ENCODE results near the gene ANKS1B.

DNA sequence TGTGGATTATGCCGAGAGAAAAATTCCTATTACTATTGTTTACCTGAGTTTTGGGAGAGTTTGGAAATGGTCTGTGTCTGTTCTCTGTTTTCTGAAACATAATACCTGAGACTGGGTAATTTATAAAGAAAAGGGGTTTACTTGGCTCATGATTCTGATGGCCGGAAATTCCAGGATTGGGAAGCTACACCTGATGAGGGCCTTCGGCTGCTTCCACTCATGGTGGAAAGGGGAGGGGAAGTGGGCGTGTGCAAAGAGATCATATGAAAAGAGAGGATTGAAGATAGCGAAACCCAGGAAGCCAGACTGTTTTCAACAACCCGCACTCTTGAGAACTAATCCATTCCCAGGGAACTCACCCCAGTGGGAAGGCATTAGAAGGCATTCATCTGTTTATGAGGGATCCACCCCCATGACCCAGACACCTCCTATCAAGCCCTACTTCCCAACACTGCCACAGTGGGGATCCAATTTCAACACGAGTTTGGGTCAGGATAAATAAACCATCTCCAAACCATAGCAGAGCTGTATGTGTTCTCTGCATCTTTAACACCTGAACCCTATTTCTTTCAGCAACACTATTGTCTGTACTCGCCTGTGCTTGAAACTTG lies 1288.6 kb downstream of the ANKS1B start:
- TF ChIP-seq YY1 (IDR thresholded peaks at IDR 0.05) (no peak), TAF1 (conservative IDR thresholded peaks at IDR 0.05) (no peak), GABPA (IDR thresholded peaks at IDR 0.05 in 1 of 2, conservative IDR thresholded peaks at IDR 0.05 in 1 of 2) (no peak), JUND (IDR thresholded peaks at IDR 0.05) (no peak), SP1 (IDR thresholded peaks at IDR 0.05) (no peak), NR2F2 (IDR thresholded peaks at IDR 0.05) (no peak), RAD21 (IDR thresholded peaks at IDR 0.05) (no peak)
- TF ChIP-seq, protein P1, sequence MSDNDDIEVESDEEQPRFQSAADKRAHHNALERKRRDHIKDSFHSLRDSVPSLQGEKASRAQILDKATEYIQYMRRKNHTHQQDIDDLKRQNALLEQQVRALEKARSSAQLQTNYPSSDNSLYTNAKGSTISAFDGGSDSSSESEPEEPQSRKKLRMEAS (IDR thresholded peaks at IDR 0.05), result no peak
- TF ChIP-seq, protein P2, sequence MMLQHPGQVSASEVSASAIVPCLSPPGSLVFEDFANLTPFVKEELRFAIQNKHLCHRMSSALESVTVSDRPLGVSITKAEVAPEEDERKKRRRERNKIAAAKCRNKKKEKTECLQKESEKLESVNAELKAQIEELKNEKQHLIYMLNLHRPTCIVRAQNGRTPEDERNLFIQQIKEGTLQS (IDR thresholded peaks at IDR 0.05), result no peak
- TF ChIP-seq, protein P3, sequence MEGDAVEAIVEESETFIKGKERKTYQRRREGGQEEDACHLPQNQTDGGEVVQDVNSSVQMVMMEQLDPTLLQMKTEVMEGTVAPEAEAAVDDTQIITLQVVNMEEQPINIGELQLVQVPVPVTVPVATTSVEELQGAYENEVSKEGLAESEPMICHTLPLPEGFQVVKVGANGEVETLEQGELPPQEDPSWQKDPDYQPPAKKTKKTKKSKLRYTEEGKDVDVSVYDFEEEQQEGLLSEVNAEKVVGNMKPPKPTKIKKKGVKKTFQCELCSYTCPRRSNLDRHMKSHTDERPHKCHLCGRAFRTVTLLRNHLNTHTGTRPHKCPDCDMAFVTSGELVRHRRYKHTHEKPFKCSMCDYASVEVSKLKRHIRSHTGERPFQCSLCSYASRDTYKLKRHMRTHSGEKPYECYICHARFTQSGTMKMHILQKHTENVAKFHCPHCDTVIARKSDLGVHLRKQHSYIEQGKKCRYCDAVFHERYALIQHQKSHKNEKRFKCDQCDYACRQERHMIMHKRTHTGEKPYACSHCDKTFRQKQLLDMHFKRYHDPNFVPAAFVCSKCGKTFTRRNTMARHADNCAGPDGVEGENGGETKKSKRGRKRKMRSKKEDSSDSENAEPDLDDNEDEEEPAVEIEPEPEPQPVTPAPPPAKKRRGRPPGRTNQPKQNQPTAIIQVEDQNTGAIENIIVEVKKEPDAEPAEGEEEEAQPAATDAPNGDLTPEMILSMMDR (IDR thresholded peaks at IDR 0.05; ENCODE audit: low read depth, low read length, missing input control), result no peak
- TF ChIP-seq, protein P4, sequence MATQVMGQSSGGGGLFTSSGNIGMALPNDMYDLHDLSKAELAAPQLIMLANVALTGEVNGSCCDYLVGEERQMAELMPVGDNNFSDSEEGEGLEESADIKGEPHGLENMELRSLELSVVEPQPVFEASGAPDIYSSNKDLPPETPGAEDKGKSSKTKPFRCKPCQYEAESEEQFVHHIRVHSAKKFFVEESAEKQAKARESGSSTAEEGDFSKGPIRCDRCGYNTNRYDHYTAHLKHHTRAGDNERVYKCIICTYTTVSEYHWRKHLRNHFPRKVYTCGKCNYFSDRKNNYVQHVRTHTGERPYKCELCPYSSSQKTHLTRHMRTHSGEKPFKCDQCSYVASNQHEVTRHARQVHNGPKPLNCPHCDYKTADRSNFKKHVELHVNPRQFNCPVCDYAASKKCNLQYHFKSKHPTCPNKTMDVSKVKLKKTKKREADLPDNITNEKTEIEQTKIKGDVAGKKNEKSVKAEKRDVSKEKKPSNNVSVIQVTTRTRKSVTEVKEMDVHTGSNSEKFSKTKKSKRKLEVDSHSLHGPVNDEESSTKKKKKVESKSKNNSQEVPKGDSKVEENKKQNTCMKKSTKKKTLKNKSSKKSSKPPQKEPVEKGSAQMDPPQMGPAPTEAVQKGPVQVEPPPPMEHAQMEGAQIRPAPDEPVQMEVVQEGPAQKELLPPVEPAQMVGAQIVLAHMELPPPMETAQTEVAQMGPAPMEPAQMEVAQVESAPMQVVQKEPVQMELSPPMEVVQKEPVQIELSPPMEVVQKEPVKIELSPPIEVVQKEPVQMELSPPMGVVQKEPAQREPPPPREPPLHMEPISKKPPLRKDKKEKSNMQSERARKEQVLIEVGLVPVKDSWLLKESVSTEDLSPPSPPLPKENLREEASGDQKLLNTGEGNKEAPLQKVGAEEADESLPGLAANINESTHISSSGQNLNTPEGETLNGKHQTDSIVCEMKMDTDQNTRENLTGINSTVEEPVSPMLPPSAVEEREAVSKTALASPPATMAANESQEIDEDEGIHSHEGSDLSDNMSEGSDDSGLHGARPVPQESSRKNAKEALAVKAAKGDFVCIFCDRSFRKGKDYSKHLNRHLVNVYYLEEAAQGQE (IDR thresholded peaks at IDR 0.05), result no peak
- TF ChIP-seq, protein P5, sequence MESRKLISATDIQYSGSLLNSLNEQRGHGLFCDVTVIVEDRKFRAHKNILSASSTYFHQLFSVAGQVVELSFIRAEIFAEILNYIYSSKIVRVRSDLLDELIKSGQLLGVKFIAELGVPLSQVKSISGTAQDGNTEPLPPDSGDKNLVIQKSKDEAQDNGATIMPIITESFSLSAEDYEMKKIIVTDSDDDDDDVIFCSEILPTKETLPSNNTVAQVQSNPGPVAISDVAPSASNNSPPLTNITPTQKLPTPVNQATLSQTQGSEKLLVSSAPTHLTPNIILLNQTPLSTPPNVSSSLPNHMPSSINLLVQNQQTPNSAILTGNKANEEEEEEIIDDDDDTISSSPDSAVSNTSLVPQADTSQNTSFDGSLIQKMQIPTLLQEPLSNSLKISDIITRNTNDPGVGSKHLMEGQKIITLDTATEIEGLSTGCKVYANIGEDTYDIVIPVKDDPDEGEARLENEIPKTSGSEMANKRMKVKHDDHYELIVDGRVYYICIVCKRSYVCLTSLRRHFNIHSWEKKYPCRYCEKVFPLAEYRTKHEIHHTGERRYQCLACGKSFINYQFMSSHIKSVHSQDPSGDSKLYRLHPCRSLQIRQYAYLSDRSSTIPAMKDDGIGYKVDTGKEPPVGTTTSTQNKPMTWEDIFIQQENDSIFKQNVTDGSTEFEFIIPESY (IDR thresholded peaks at IDR 0.05), result no peak
